HTERT RPE-1 (cell line): ENCODE measurements around the gene ZNF483.
"Not testable (repeated sequence)": the region's sequence is repeated elsewhere in the genome, so short reads cannot be mapped to it uniquely, and the experiment has no call there.

Experiments used
- in situ Hi-C: fragments of 300-500 bp; cut with MboI; formaldehyde crosslinking; loops from 4 replicates; pipeline ENCODE4 v1.14.3; 2020; ENCODE audit warnings: low sequenced_read_pairs

The ZNF483 gene

GRCh38 chr9:111542497-111543254 lies 17.7 kb downstream of the ZNF483 start:
- in situ Hi-C loops: no loop called here

- in situ Hi-C loops: no loop called here
These were observed 23.6 kb downstream of the ZNF483 start for GRCh38 chr9:111548623-111549022.

- in situ Hi-C loops: not testable (repeated sequence)
These were observed 30.4 kb downstream of the ZNF483 start for GRCh38 chr9:111555425-111555824.

- in situ Hi-C loops: no loop called here
These were observed 34.1 kb downstream of the ZNF483 start for GRCh38 chr9:111559000-111559610.

- in situ Hi-C loops: no loop called here
These were observed 36.3 kb downstream of the ZNF483 start for GRCh38 chr9:111561165-111561719.

- in situ Hi-C loops: no loop called here
These were observed 41.3 kb downstream of the ZNF483 start for GRCh38 chr9:111566234-111566633.

- in situ Hi-C loops: not testable (repeated sequence)
These were observed 43.1 kb downstream of the ZNF483 start for GRCh38 chr9:111568127-111568526.

GRCh38 chr9:111572950-111573604 lies 48.1 kb downstream of the ZNF483 start:
- in situ Hi-C loops: no loop called here

- in situ Hi-C loops: no loop called here
These were observed 57.9 kb downstream of the ZNF483 start for GRCh38 chr9:111582888-111583287.

GRCh38 chr9:111586378-111586777 lies 61.4 kb downstream of the ZNF483 start:
- in situ Hi-C loops: no loop called here

- in situ Hi-C loops: no loop called here
These were observed 63.9 kb downstream of the ZNF483 start for GRCh38 chr9:111588846-111589245.

GRCh38 chr9:111597852-111598732 lies 73.1 kb downstream of the ZNF483 start:
- in situ Hi-C loops: no loop called here

- in situ Hi-C loops: no loop called here
These were observed 73.7 kb downstream of the ZNF483 start for GRCh38 chr9:111598733-111599091.

GRCh38 chr9:111599092-111599954 lies 74.3 kb downstream of the ZNF483 start, which contains the start of gene PTGR1:
PTGR1 (minus strand) TSS chr9:111599647; CDS start chr9:111597422, 2,225 bp downstream.
- in situ Hi-C loops: no loop called here

- in situ Hi-C loops: no loop called here
These were observed 75.0 kb downstream of the ZNF483 start for GRCh38 chr9:111599955-111600343.

- in situ Hi-C loops: no loop called here
These were observed 76.4 kb downstream of the ZNF483 start for GRCh38 chr9:111601237-111602018.

- in situ Hi-C loops: no loop called here
These were observed 78.1 kb downstream of the ZNF483 start for GRCh38 chr9:111603041-111603440.

GRCh38 chr9:111604054-111604615 lies 79.2 kb downstream of the ZNF483 start:
- in situ Hi-C loops: no loop called here
